Measurements from ENCODE around the gene CACNB4.

The CACNB4 gene

DNA sequence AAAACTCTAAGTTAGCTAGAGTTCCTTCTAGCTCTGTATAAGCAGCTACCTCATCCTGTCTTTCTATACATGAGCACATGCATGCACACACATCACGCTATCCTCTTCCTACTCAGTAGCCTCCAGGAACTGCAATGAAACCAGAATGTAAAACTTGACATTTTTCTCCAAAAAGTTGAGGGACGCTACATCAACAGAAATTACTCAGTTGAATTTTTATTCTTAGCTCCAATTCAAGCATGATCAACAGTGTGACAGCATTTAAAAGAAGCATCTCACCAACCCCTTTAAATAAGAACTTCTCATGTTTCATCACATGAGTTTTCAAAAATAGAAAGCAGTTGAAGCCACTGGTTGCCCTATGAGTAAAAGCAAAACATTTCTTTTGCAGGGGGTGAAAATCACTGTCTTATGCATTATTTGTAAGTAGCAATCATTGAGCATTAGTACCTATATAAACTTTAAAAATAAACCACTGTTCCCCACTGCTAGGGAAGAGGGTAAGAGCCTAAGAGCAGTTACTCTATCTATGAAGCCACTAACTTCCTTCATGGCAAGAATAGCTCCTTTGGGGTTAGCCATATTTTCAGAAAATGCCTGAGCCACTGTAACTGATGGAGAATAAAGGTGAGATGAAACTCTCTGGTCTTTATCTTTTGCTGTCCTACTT lies 192.7 kb downstream of the CACNB4 start:
- TF ChIP-seq, protein P1, sequence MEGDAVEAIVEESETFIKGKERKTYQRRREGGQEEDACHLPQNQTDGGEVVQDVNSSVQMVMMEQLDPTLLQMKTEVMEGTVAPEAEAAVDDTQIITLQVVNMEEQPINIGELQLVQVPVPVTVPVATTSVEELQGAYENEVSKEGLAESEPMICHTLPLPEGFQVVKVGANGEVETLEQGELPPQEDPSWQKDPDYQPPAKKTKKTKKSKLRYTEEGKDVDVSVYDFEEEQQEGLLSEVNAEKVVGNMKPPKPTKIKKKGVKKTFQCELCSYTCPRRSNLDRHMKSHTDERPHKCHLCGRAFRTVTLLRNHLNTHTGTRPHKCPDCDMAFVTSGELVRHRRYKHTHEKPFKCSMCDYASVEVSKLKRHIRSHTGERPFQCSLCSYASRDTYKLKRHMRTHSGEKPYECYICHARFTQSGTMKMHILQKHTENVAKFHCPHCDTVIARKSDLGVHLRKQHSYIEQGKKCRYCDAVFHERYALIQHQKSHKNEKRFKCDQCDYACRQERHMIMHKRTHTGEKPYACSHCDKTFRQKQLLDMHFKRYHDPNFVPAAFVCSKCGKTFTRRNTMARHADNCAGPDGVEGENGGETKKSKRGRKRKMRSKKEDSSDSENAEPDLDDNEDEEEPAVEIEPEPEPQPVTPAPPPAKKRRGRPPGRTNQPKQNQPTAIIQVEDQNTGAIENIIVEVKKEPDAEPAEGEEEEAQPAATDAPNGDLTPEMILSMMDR (IDR thresholded peaks at IDR 0.05; ENCODE audit: borderline replicate concordance, insufficient read depth, low read depth, low read length) = no peak
- H3K4me3 ChIP-seq (ENCODE audit: low read depth, low read length) = no peak overlapping the region

- TF ChIP-seq, protein P1 (IDR thresholded peaks at IDR 0.05; ENCODE audit: borderline replicate concordance, insufficient read depth, low read depth, low read length) = no peak
- H3K4me3 ChIP-seq (ENCODE audit: low read depth, low read length) = no peak overlapping the region
Measured at GRCh38 chr2:151904807-151905206, 194.0 kb downstream of the CACNB4 start.

DNA sequence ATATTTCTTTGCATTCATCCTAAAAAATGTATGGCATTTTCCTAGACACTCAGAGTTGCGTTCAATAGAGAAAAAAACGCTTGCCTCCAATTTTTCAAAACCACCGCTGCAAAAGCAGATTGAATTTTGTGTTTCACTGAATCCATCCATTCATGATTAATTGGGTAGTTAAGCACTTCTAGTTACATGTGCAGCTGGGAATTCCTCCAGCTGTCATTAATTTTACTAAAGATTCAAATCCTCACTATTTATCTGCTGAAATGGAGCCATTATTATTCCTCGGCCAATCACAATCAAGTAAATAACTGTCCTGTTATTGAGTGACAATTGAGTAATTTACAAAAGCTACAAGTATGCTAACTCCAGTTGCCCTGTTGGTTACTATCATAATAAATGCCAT lies 194.8 kb downstream of the CACNB4 start:
- TF ChIP-seq, protein P1 (IDR thresholded peaks at IDR 0.05; ENCODE audit: borderline replicate concordance, insufficient read depth, low read depth, low read length) = no peak
- no peak overlapping the region for H3K4me3 ChIP-seq (ENCODE audit: low read depth, low read length)

GRCh38 chr2:151902829-151903228 lies 196.0 kb downstream of the CACNB4 start:
- H3K4me3 ChIP-seq (ENCODE audit: low read depth, low read length) = no peak overlapping the region
- TF ChIP-seq, protein P1 (IDR thresholded peaks at IDR 0.05; ENCODE audit: borderline replicate concordance, insufficient read depth, low read depth, low read length) = no peak

DNA sequence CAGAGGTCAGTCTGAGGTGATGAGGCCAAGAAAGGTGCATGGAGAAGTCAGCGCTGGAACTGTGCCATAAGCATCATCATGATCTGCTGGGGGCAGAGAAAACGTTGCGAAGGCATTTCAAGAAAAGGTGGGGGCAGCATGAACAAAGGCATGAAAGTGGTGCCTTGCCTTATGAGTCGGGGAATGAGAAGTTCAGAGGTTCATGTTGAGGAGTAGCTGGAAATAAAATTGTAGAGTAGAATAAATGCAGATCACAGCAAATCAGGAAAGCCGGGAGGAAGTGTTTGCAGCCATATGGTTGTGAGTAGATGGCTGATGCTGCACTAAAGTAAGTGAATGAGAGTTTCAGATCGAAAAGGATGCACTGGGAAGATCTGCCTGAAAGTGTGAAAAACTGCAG lies 198.5 kb downstream of the CACNB4 start:
- H3K4me3 ChIP-seq (ENCODE audit: low read depth, low read length) = no peak overlapping the region
- TF ChIP-seq, protein P1 (IDR thresholded peaks at IDR 0.05; ENCODE audit: borderline replicate concordance, insufficient read depth, low read depth, low read length) = no peak

- TF ChIP-seq, protein P1 (IDR thresholded peaks at IDR 0.05; ENCODE audit: borderline replicate concordance, insufficient read depth, low read depth, low read length) = no peak
- H3K4me3 ChIP-seq (ENCODE audit: low read depth, low read length) = no peak overlapping the region
Measured at GRCh38 chr2:151899156-151899555, 199.7 kb downstream of the CACNB4 start.

DNA sequence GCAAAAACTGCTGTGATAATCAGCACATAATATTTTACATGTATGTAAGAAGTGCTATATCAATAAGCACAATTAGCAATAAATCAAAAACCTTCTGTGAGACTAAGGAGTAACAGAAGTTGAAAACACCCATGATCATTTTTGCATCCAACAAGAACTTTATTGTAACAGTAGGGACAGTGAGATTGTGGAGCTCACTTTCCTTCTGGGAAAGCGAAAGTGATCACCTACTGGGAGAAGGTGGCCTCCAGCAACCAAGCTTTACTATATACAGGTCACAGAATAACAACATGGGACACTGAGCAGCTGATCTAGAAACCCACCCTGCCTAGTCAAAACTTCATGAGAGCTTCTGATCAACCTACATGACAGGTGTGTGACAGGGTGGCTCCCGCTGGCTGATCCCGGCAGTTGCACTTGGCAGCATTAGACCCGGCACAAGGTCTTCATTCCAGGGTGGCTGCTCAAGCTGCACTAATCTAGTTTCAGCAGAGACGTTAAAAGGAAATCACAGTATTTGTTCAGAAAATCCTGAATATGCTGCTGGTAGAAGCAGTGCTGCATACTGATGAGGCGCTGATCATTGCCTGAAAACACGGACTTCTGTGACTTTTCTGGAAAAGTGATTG lies 207.2 kb downstream of the CACNB4 start:
- TF ChIP-seq, protein P1 (IDR thresholded peaks at IDR 0.05; ENCODE audit: borderline replicate concordance, insufficient read depth, low read depth, low read length) = no peak
- H3K4me3 ChIP-seq (ENCODE audit: low read depth, low read length) = no peak overlapping the region
